Measurements from ENCODE around the gene ANO10.
"Not testable (repeated sequence)": the region's sequence is repeated elsewhere in the genome, so short reads cannot be mapped to it uniquely, and the experiment has no call there.

The ANO10 gene

DNA sequence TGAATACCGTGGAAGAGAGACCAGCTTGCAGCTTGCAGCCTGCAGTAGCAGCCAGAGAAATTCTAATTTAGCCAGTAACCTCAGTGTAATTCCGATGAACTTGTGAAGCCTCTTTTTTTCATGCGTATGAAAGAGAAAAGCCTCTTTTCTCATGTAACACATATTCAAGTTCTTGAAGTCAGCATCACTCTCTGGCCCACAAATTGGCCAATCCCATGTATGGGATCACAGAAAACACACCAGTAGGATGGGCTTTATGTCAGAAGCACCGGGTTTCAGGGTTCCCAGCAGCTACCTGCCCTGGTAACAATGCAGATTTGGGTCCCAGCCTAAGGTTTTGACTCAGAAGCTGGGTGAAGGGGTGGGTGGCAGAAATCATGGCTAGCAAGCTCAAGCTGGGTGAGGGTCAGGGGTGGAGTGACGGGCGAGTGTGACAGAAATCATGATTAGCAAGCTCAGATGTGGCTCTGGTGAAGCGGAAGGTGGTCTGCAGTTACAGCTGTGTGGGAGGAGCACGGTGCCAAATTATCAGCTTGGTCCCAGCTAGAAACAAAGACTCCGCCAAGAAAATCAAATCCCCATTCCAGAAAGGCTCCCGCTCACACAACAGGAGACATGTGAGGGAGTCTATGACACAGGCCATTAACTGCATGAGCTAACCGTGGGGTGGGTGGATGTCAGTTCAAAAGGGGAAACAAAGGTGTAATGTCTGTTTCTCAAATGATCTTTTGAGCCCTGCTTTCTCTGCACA lies 248.8 kb downstream of the ANO10 start:
- DNase-seq (ENCODE audit: low read depth in 2 of 2), result no peak

DNA sequence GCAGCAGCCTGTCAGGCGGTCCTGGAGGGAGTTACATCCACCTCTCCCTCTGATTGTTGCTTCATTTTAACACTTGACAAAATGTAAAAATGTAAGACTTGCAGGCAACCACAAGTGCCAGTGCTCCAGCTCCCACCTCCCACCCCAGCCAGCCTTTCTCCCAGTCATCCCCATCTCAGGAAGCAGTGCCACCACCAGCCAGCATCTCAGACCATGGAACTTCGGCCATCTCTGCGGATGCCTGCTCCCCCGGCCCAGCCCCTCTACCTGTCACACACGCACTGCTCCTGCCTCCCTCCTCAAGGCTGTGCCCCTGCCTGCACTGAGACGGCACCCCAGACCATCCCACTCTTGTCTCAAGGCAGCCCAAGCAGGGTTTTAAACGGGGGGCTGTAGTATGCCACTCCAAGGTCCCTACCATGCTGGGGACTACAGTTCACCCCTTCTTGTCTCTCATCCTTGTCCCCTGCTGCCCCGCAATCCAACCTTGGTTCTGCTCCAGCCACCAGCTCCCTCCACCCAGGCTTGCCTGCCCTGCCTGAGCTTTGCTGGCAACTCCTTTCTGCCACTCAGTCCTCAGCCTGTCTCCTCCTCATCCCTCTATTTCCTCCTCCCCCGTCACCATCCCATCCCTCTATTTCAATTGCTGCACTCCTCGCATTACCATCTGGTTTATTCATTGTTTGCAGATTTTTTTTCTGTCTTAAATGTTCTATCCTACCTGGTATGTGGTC lies 249.6 kb downstream of the ANO10 start:
- no peak for DNase-seq (ENCODE audit: low read depth in 2 of 2)

DNA sequence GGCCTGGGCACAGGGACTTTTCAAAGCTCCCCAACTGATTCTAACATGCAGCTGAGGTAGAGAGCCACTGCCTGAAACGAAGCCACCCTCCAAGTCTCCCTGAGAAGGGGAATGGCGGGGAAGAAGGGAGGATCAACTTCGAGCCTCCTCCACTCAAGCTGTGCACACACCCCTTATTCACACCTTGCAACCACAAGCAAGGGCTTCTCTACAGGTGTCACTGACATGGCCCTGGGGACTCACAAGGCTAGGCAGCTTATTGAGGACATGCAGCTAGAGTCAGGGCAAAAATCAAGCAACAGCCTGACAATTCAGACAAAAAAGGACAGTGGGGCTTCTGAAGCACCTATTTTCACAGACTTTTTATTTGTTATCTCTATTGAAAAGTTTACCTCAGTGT lies 250.3 kb downstream of the ANO10 start:
- DNase-seq (ENCODE audit: low read depth in 2 of 2), result no peak

DNA sequence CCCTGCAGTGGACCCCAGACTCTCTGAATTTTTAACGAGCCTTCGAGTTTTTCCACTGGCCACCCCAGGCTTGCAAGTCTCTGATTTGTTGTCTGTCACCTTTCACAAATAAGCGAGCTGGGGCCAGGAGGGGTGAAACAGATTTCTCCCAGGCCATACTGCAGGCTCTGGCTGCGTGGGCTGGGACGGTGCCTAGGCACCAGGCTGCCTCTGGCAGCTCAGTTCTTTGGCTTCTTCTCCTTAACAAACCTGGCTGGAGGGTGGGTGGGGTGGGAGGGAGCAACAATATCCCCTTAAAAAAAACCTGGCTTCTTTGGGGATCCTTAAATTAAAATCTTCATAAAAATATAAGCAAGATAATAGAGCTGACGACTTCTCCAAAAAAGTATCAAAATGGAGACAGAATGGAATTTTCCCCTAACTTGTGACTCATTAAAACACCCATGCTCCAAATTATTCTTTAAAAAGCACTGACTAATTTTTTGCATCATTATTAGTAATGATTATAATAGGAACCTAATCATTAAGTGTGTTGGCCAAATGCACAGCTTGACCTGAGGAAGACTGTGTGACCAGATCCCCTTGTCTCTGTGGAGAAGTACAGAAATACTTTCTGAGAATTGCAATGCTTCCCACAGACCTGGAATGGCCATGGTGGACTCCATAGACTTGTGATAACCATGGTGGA lies 251.4 kb downstream of the ANO10 start:
- no peak for DNase-seq (ENCODE audit: low read depth in 2 of 2)

DNA sequence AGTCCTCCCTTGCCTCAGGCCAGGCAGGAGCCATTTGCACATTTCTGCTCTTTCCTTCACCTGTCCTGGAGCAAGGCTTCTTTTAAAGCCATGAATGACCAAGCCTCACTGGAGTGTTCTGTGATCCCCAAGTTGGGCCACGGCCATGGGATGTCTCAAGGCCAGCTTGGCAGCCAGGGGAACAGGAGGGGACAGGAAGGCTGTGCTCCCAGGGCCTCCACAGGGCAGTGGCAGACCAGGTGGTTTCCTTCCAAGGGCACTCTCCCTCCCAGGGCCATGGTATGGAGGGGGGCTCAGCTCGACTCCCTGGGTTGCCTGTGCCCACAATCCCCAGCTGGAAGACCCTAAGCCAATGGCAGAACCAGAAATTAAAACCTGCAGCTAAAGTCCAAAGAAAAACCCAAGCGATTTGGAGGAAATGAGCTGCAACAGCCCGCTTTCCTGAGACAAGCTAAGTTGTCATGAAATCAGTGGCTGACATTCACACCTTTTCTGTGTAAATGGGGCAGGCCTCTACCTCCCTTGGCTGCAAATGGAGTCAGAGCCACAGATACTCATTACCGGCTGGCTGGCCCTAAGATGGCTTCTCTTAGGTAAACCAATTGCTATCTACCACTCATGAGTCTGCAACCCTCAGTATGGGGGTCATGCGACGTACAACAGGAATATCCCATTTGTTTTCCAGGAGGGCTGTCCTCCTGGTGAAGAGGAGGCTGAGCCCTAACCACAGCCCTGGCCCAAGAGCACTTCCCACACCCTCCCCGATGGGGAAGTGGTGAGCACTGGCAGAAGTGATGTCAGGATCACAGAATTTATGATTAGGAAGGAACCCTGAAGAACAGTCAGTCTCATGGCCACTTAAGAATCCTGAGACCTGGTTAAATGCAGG lies 252.2 kb downstream of the ANO10 start:
- no peak for DNase-seq (ENCODE audit: low read depth in 2 of 2)

DNA sequence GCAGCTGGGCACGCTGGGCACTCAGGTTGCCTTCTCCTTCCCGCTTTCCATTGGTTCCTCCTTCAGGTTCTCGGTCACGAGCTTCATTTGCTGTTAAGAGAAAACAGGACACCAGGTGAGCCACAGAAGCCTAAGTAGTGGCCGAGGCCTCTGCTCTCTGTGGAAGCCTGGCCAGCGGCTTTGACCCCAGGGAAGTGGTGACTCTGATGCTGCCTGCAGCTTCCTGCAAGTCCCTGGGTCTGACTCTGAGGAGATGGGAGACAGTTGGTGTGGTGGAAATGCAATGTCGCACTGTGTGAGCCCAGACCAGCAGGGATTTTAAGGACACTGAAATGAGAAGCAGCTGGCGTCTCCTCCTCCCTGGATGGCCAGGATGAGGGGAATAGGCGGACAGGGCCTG lies 254.9 kb downstream of the ANO10 start:
- DNase-seq (ENCODE audit: low read depth in 2 of 2), result no peak

DNA sequence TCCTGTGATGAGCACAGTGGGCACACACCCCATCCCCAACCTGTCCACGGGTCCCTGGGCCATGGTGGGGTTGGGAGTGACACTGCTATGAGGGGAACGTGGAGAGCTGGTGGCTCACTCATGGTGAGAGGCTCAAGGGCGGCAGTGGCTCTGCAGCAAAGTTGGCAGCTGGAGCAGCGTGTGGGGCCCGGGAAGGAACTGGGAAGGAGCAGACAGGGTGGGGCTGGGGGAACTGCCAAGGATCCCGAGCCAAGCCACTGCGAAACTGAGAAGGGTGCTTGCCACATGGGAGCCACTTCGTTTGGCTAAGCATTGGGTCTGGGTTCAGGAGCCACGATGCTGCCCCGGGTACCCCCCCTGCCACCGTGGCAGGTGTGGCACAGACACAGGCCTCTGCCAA lies 255.3 kb downstream of the ANO10 start:
- DNase-seq (ENCODE audit: low read depth in 2 of 2), result no peak

DNA sequence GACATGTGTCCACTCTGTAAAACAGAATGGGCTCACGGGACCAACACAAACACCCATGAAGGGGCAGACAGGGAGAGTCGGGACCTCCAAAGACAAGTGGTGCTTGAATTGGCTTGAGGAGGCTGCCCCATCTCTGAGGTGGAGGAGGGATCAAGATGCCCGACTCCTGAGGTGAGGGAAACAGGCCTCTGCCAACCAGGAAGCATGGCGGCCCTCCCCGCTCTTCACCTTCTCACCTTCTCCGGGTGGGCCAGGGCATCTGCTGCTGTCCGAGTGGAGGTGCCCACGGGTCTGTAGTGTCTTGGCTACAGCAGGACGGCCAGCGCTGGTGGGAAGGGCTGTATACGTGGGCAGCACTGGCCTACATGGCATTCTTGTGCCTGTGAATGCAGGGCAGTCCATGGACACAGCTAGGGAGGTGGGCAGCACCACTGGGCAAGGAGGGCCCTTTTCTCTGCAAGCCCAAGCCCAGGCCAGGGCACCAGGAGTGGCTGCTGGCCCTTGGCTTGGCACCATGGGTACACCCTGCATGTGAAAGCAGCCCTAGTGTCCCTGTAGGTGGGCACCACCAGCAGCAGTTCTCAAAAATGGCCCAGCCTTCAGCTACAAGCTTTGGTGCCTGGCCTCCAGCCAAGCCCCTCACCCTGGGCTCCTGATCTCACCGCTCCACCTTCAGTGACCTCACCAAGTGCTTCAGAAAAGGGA lies 256.1 kb downstream of the ANO10 start:
- DNase-seq (ENCODE audit: low read depth in 2 of 2), result no peak

DNA sequence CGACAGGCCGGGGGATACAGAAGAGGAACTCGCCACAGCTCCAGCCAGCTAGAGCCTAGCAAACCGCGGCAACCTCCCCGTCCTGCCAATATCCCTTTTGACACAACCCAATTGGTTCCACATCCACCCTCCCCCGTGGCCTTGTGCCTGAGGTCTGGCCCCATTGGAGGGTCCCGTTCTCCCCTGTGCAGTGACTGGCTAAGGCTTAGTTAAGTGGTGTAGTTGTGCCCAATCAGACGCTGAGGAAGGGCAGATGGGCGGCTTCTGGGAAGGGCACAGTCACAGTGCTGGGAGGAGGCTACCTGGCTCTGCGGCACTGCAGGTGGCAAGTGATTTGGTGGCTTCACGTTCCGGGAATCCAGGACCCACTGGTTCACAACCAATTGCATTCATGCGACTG lies 256.9 kb downstream of the ANO10 start:
- DNase-seq (ENCODE audit: low read depth in 2 of 2), result no peak

DNA sequence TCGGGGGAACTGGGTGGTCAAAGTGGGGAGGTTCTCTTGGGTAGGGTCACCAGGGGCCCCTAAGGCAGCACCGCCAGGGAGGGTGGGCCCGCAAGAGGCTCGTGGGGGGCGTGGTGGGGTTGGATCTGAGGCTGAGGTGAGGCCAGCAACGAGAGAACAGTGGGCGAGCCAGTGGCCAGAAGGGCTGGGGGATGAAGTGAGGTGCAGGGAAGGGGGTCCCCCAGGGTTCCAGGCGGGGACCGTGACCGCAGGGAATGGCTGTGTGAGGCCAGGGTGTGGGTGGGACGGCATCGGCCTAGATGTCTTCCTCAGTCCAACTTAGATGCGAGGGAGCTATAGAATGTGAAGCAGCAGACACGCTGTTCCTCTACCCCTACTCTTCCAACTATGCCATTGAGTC lies 257.3 kb downstream of the ANO10 start:
- no peak for DNase-seq (ENCODE audit: low read depth in 2 of 2)

DNA sequence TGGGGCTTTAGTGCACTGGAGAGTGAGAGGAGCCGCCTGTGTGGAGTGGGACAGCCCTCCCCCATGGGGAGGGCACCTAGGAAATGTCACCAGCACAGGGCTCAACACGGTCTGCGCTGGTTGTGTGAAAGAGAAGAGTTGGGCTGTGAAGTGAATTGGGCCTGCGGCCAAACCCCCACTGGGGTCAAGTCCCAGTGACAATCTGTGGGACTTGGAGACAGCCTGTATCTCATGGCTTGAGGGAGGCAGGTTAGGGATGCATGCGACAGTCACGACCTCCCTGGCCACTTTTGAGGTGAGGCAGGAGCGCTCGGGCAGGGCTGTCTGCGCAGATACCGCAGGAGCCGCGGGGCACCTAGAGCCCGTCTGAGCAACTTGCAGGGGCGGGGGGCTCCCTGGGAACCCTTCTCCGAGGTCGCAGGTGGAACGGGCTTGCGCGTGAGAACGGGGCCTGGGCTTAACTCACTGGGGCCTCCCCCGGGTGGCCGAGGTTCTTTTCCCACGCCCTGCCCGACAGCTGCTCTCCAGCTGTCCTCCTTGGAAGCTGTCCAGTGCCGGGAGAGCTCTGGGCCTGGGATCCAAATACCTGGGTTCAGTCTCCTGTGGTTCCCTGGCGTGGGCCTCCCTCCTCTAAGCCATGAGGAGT lies 258.1 kb downstream of the ANO10 start:
- no peak for DNase-seq (ENCODE audit: low read depth in 2 of 2)

DNA sequence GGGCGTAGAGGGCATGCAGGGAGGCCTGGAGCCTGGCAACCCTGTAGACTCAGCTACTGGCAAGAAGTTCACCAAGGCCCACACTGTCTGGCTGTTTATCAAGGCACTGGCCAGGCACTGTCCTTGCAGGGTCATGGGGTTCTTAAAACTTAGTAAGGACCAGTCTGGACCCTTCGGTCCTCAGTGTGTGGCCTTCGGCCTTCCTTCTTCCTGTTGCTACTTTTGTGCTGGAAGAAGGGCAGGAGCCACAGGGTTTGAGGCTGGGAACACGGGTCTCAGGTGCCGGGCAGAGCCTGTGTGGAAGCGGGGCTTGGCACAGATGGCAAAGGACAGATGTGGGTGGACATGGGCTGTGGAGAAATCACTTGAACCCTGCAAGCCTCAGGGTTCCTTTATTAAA lies 258.9 kb downstream of the ANO10 start:
- DNase-seq (ENCODE audit: low read depth in 2 of 2), result no peak

DNA sequence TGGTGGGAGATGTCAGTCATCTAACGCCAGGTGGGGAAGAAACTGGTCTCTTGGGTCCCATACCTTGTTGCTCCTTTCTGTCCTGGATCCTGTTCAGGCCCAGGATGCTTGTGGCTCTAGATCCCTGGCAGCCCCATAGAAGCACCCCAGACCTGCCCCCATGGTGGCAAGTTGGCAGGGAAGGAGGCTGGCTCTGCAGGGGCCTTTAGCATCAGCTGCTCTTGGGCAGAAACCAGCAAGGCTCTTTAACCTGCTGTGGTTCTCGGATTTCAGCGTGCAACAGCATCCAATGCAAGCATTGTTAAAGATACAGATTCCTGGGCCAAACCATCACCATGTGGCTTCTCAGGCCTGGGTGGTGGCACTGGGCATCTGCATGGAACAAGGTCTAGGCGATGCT lies 259.6 kb downstream of the ANO10 start:
- DNase-seq (ENCODE audit: low read depth in 2 of 2), result no peak

DNA sequence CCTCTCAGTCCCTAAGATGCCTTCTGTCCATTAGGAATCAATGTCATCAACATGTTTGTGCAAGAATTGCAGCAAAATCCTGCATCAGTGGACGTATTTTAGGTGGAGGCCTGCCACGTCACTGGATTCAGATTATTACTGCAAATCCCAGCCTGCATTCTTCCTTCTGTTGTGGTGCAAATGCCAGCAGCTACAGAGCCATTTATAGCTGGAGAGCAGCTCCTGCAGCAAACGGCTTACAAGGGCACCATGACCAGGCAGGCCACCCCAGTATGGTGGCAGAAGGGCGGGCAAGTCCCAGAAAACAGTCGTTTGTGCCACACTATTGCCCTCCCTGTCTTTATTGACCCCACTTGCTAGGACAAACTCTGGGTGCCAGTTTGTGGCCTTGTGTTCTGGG lies 260.7 kb downstream of the ANO10 start:
- no peak for DNase-seq (ENCODE audit: low read depth in 2 of 2)

DNA sequence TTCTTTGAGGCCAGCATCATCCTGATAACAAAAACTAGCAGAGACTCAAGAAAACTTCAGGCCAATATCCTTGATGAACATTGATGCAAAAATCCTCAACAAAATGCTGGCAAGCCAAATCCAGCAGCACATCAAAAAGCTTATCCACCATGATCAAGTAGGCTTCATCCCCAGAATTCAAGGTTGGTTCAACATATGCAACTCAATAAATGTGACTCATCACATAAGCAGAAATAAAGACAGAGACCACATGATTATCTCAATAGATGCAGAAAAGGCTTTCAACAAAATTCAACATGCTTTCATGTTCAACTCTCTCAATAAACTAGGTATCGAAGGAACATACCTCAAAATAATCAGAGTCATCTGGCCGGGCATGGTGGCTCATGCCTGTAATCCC lies 265.8 kb downstream of the ANO10 start:
- not testable (repeated sequence) for DNase-seq (ENCODE audit: low read depth in 2 of 2)

DNA sequence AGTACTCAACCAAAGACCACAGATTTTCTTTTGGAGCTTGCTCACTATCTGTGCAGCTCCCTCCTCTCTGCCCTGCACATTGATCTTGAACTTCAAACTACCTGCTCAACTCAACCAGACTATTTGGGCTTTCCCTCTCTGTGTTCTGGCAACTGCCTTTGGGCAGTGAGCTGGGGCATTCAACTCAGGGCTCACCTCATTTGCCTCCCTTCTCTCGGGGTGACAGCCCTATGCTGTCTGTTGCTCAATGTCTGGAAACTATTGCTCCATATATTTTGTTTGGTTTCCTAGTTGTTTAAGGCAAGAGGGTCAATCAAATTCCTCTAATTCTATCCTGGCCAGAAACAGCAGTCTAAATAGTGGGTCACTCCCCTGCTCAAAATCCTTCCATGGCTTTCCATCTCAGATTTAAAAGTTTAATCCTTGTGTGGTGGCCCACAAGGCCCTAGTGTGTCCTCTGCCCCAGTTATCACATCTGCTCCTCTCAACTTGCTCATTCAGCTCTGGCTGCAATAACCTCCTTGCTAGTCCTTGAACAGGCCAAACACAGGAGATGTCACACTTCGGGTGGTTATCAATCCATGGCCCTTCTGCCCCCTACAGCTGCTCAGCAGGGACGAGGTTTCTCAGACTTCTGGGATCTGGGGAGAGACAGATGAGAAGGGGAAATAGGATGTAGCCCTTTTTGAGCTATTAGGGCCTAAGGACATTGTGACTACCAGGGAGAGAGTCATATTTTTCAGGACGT lies 267.7 kb downstream of the ANO10 start:
- DNase-seq (ENCODE audit: low read depth in 2 of 2), result no peak

DNA sequence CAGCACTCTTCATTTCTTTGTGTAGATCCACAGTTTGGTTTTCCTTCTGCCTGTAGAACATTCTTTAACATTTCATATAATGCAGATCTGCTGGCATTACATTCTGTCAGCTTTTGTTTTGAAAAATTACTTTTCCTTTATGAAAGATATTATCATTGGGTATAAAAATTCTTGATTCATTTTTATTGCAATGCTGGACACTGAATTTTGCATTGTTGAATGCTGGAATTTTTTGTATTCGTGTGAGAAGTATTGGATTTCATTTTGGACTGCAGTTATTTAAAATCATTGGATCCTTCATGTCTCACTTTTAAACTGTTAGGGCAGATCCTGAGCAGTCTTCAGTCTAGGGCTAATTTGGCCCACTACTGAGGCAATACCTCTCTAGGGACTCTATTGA lies 268.4 kb downstream of the ANO10 start:
- DNase-seq (ENCODE audit: low read depth in 2 of 2), result no peak

DNA sequence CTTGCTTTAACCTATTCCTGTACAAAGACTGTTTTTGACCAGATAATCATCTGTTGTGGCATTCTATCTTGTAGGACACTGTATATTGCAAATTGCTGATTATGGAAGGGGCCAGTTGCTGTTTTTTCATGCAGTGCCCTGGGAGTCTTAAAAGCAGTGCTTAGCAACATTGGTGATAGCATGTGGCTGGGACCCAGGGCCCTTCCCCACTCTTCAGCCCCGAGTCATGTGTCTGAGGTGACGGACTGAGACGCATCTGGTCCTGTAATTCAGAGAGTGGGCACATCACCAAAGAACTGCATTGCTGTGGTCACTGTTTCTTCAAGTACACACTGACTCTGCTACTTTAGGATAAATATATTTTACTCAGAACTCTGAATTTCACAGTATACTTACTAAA lies 272.1 kb downstream of the ANO10 start:
- DNase-seq (ENCODE audit: low read depth in 2 of 2), result no peak

DNA sequence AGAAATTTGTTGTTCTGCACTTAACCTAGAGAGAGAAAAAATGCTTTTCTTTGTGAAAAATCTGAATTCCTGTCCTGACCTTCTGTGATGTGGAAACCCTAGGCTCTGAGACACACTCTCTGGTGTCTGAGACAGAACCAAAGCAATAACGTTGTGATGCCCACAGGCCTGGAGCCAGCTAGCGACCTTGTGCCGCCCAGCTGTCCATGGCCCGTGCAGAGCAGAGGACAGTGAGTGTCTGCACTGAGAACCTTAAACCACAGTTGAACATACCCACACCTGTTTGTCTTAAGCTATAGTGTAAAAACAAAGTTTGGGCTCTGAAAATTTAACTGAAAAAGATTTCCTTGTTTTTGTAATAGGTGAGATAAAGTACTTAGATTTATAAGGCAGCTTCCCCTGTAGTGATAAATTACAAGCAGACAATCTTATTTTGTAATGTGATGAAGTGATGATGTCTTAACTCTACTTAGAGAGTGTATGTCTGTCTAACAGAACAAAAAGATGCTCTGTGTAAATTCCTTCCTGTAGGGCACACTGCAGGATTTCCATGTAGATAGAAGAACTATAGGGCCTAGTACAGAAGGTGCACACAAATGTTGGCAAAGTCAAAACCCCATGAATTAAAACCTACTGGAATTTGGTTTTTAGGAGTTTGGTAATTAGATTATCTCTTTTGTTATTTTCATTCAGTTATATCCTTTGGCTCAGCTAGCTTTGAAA lies 272.8 kb downstream of the ANO10 start:
- no peak for DNase-seq (ENCODE audit: low read depth in 2 of 2)
